ENCODE measurements around the gene MPC2. TPM values are rescaled to one million over a fixed set of nuclear protein-coding genes. Genes with fewer than 3 reads are reported as not detected.

MPC2 gene
- total and polyA plus RNA-seq, 2 of the 8 experiments (the other 6 are each of a cell fraction or from before 2014, with no cell fraction given) = 18.6 to 40.9 TPM

DNA sequence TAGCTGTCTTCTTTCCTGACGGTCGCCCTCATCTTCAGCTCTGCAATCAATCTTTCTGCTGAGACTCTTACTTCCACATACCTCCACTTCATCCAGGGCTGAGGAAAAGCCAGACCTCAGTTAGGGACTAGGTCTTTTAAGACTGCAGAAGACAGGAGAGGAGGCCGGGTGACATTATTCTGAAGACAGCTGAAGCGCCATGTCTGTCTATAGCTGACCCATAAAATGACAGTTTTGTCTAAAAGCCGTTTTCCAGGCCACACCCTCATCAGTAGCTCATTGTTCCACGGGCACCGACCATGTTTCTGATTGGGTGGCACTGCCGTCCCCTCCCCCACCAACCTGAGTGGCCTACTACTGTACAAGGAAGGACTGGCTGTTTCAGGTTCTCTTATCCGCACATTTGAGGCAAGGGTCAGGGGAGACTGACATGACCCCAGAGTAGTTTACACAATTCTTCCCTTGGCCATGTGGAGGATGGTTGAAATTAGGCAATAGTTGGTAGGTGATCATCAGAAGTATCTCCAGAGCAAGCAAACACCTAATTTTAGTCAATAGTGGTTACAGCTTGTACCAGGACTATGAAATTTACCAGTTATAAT is 22.9 kb downstream of the MPC2 start, which contains the start of gene ADCY10:
ADCY10 (minus strand) TSS at position 240 of the 602 bp plus-strand sequence. CDS start 8,994 bp downstream, outside the sequence.
- ChIA-PET CTCF (ENCODE audit: partially characterized antibody) (interaction anchor here (0.8 to 2.0 kb wide), 4 partner anchors 10 to 168 kb away, joined by 3 to 6 read pairs (median 5); no protein-coding TSS in a partner anchor), POLR2A (ENCODE audit: partially characterized antibody) (interaction anchor here (1.0 to 4.1 kb wide), 4 partner anchors 9 to 102 kb away, joined by 4 to 22 read pairs (median 6); partner anchors contain the start of gene DCAF6)
- Histone ChIP-seq H3K27ac (ENCODE audit: low read depth, low read length) (no peak within 1 kb of the TSS), H3K56ac (replicated peaks; ENCODE audit: insufficient read length, low read depth, low read length) (no peak within 1 kb of the TSS), H4K5ac (ENCODE audit: insufficient read length, low read depth, low read length) (no peak within 1 kb of the TSS), H3K14ac (ENCODE audit: insufficient read length) (no peak within 1 kb of the TSS), H4K91ac (replicated peaks; ENCODE audit: insufficient read length, low read length) (no peak within 1 kb of the TSS), H2BK15ac (ENCODE audit: low read length) (no peak within 1 kb of the TSS), H3K79me2 (ENCODE audit: control insufficient read depth in 1 of 2, insufficient read depth in 2 of 2, low read length in 2 of 2) (no peaks in the 10 kb centered on the region), H3K18ac (ENCODE audit: extremely low read depth, low read length) (no peak within 1 kb of the TSS), H3K79me1 (ENCODE audit: low read depth, low read length) (no peaks in the 10 kb centered on the region), H3K4ac (replicated peaks; ENCODE audit: insufficient read length, low read depth, low read length) (no peak within 1 kb of the TSS), H3K9ac (replicated peaks in 1 of 4; ENCODE audit: extremely low read depth in 1 of 4, low read depth in 3 of 4, low read length in 3 of 4) (no peak within 1 kb of the TSS), H2BK12ac (ENCODE audit: low read depth, low read length) (no peak within 1 kb of the TSS), H3K36me3 (ENCODE audit: control insufficient read depth in 2 of 4, insufficient read depth in 4 of 4, low read length in 3 of 4) (no peaks in the 10 kb centered on the region; a peak in 1 of 8 replicates), H3K4me3 (ENCODE audit: extremely low read depth in 1 of 4, insufficient read depth in 2 of 4, low read depth in 3 of 4, low read length in 4 of 4) (no peak within 1 kb of the TSS), H2BK120ac (replicated peaks; ENCODE audit: low read depth, low read length) (no peak within 1 kb of the TSS), H2AK5ac (ENCODE audit: low read depth, low read length) (no peak within 1 kb of the TSS), H4K8ac (ENCODE audit: extremely low read depth, insufficient read depth, low read length) (no peak within 1 kb of the TSS), H3K9me3 (ENCODE audit: insufficient read depth in 2 of 2, low read depth in 1 of 2, low read length in 1 of 2) (peaks cover 13 to 16% of the 10 kb centered on the region in 2 experiments), H2AFZ (ENCODE audit: low read length) (no peak within 1 kb of the TSS), H4K20me1 (replicated peaks in 1 of 2; ENCODE audit: control insufficient read depth in 1 of 2, insufficient read depth in 2 of 2, low read length in 2 of 2) (no peaks in the 10 kb centered on the region), H2BK5ac (ENCODE audit: low read depth, low read length) (no peak within 1 kb of the TSS; the same call in 1 of the 2 replicates), H3K23me2 (ENCODE audit: low read depth, low read length) (no peaks in the 10 kb centered on the region), H2BK20ac (ENCODE audit: low read length) (no peak within 1 kb of the TSS; the same call in 1 of the 2 replicates), H3K27me3 (replicated peaks in 1 of 4; ENCODE audit: control insufficient read depth in 3 of 4, extremely low read depth in 1 of 4, insufficient read depth in 3 of 4, low read length in 3 of 4) (no peaks in the 10 kb centered on the region), H3K4me1 (replicated peaks in 1 of 4; ENCODE audit: control insufficient read depth in 3 of 4, insufficient read depth in 4 of 4, low read length in 3 of 4) (no peaks in the 10 kb centered on the region), H3K4me2 (ENCODE audit: insufficient read depth in 1 of 2, low read depth in 2 of 2, low read length in 2 of 2) (no peak within 1 kb of the TSS), H3K23ac (ENCODE audit: insufficient read length) (no peak within 1 kb of the TSS)
- FAIRE-seq (no peak), DNase-seq (ENCODE audit: low read depth in 1 of 2, low spot score in 2 of 2) (no peak)
- 90% methylated on average over 9 of the region's 9 CpGs; no CpG with 5 or more reads in 1 of the 2 experiments for WGBS, 2 experiments (ENCODE audit: extremely low coverage in 1 of 2, insufficient coverage in 1 of 2, insufficient read length in 1 of 2, insufficient replicate concordance in 2 of 2, low coverage in 1 of 2, low lambda C conversion rate in 2 of 2, missing lambda C conversion rate in 1 of 2)
- TF ChIP-seq ASH2L (IDR thresholded peaks at IDR 0.05; ENCODE audit: low read length) = no peak
- TF ChIP-seq CREB1 (IDR thresholded peaks at IDR 0.05) = no peak
- no peak for TF ChIP-seq CTCF (IDR thresholded peaks at IDR 0.05; ENCODE audit: control extremely low read depth in 1 of 3, insufficient read depth in 1 of 3, low read depth in 1 of 3, low read length in 3 of 3)
- TF ChIP-seq SIN3A (conservative IDR thresholded peaks at IDR 0.05 in 1 of 2, IDR thresholded peaks at IDR 0.05 in 1 of 2; ENCODE audit: low read depth in 1 of 2, low read length in 2 of 2) = no peak
